GM12872 (cell line): ENCODE results near the gene KLHL30.

Source experiments
- CTCF ChIP-seq: IDR thresholded peaks from 3 replicates; pipeline ENCODE4 v1.5.1; 2011; ENCODE audit warnings: low read depth, mild to moderate bottlenecking, low read length, moderate library complexity; ENCODE audit not compliant: insufficient read depth

The KLHL30 gene

GRCh38 chr2:238154570-238154969 is 16.1 kb downstream of the KLHL30 start:
- no peak for TF ChIP-seq CTCF

GRCh38 chr2:238155051-238155760 is 16.7 kb downstream of the KLHL30 start:
- TF ChIP-seq CTCF: no peak

- TF ChIP-seq CTCF: no peak
Measured at GRCh38 chr2:238155761-238156694, 17.6 kb downstream of the KLHL30 start.

GRCh38 chr2:238157506-238158017 is 19.1 kb downstream of the KLHL30 start:
- TF ChIP-seq CTCF: no peak

GRCh38 chr2:238158018-238158508 is 19.6 kb downstream of the KLHL30 start:
- TF ChIP-seq CTCF: no peak

- TF ChIP-seq CTCF: peak; percentile 32; the same call in 1 of the 3 replicates
Measured at GRCh38 chr2:238158509-238159070, 20.1 kb downstream of the KLHL30 start, which contains the start of gene ERFE. Gene ERFE (plus strand): TSS chr2:238158970. CDS start chr2:238159008, 38 bp downstream.
